GM18858 (cell line): ENCODE data around the gene TPCN1.

ENCODE experiments used
- ATAC-seq: cut with Tn5 transposase; IDR thresholded peaks from one replicate; pipeline ENCODE4 v1.9.1; 2021; ENCODE audit not compliant: unreplicated experiment

The TPCN1 gene

GRCh38 chr12:113278633-113279032, 57.4 kb downstream of the TPCN1 start:
- ATAC-seq, result no peak

GRCh38 chr12:113284751-113285150, 63.5 kb downstream of the TPCN1 start:
- ATAC-seq, result no peak

GRCh38 chr12:113285679-113286610, 64.7 kb downstream of the TPCN1 start:
- no peak for ATAC-seq

GRCh38 chr12:113286712-113287111, 65.4 kb downstream of the TPCN1 start:
- ATAC-seq, result no peak

- no peak for ATAC-seq
These were observed 66.1 kb downstream of the TPCN1 start for GRCh38 chr12:113287146-113287898.

GRCh38 chr12:113287899-113288282, 66.6 kb downstream of the TPCN1 start:
- no peak for ATAC-seq

- no peak for ATAC-seq
These were observed 68.1 kb downstream of the TPCN1 start for GRCh38 chr12:113289361-113289760.

- no peak for ATAC-seq
These were observed 69.2 kb downstream of the TPCN1 start for GRCh38 chr12:113290506-113290905.

GRCh38 chr12:113291586-113291985, 70.3 kb downstream of the TPCN1 start:
- no peak for ATAC-seq

GRCh38 chr12:113292091-113292490, 70.8 kb downstream of the TPCN1 start:
- ATAC-seq, result no peak

GRCh38 chr12:113292547-113292946, 71.3 kb downstream of the TPCN1 start:
- ATAC-seq, result no peak

GRCh38 chr12:113293100-113293499, 71.8 kb downstream of the TPCN1 start:
- no peak for ATAC-seq

GRCh38 chr12:113295886-113296556, 74.8 kb downstream of the TPCN1 start:
- ATAC-seq, result no peak

GRCh38 chr12:113296557-113297213, 75.4 kb downstream of the TPCN1 start:
- ATAC-seq, result no peak

- ATAC-seq, result no peak
These were observed 75.9 kb downstream of the TPCN1 start for GRCh38 chr12:113297214-113297587.

GRCh38 chr12:113297621-113298471, 76.6 kb downstream of the TPCN1 start:
- no peak for ATAC-seq

- no peak for ATAC-seq
These were observed 77.2 kb downstream of the TPCN1 start for GRCh38 chr12:113298472-113298817.

- no peak for ATAC-seq
These were observed 77.7 kb downstream of the TPCN1 start for GRCh38 chr12:113298861-113299545.

- no peak for ATAC-seq
These were observed 78.5 kb downstream of the TPCN1 start for GRCh38 chr12:113299619-113300237.
